ENCODE data around the gene CEP162. TPM values are rescaled to one million over a fixed set of nuclear protein-coding genes. Genes with fewer than 3 reads are reported as not detected.

Gene CEP162, protein sequence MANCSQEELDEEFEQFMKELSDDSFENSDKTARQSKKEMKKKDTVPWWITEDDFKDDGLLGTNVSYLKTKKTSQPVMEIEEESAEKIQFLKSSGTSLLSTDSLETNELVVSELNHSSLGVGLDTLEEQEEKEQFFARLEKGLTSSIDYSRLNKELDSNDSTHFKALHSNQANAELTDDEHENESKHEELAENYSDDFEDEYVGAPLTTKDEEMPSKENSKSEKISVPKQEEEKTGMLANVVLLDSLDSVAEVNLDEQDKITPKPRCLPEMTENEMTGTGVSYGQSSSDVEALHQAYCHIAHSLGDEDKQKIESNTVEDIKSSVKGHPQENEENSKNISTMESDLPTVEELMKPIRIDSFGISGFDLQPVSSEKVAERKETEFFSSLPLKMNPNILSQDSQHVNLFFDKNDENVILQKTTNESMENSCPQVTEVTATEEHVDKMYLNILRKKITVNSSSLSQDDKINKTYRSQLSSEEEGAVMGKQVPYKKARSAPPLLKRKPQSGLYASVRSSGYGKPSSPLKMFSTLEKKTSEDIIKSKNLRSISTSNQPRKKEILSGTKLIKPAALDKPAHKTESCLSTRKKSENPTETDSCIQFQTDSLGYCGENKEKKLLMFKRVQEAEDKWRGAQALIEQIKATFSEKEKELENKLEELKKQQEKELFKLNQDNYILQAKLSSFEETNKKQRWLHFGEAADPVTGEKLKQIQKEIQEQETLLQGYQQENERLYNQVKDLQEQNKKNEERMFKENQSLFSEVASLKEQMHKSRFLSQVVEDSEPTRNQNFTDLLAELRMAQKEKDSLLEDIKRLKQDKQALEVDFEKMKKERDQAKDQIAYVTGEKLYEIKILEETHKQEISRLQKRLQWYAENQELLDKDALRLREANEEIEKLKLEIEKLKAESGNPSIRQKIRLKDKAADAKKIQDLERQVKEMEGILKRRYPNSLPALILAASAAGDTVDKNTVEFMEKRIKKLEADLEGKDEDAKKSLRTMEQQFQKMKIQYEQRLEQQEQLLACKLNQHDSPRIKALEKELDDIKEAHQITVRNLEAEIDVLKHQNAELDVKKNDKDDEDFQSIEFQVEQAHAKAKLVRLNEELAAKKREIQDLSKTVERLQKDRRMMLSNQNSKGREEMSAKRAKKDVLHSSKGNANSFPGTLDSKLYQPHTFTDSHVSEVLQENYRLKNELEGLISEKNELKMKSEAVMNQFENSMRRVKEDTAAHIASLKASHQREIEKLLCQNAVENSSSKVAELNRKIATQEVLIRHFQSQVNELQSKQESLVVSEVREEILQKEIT (N-terminal part only)
- polyA plus RNA-seq (2012; ENCODE audit: low read depth, missing spikeins), result 2.7 TPM

DNA sequence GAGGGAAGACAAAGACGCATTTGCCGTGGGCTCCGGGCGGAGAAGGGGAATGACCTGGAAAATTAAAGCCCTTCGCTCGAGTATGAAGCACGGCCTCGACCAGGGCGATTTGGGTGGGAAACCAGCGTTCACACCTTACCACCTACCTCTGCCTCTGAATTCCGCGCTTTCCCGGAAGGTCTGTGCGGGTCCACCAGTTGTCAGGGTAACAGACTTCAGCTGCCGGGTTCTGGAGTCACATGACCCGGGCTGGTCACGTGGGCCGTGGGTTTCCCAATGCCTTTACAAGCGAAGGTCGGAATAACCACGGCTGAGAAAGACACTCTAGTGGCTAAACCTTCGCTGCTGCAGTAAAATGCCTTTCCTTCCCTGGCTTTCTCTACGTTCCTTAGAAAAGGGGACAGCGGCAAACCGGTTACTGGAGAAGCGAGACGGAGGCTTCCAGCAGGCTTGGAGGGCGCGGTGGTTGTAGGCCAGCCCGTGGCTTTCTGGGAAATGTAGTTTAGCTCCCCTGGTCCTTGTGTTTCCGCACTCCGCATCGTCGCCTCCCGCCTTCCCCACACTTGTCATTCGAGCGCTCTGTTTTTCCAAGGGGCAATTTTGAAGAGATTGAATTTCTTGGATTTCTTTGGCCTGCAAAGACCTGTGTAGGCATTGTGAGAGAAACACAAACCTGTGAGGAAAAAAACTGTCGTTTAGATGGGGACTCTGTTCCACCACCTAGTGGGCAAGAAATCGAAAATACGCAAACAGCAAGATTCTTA is at the start of gene CEP162:
Gene CEP162, minus strand, starts transcription at position 210 of the 764 bp plus-strand sequence. CDS start 1,250 bp downstream, outside the sequence.
- FAIRE-seq (peak; percentile 92), DNase-seq (ENCODE audit: insufficient read length, low spot score) (peak; percentile 47)
- TF ChIP-seq POU2F2 (IDR thresholded peaks at IDR 0.05; ENCODE audit: low read depth, low read length) (peak; percentile 8; the same call in 1 of the 2 replicates), PAX5 (IDR thresholded peaks at IDR 0.05; ENCODE audit: insufficient read depth, low read length, severe bottlenecking) (no peak)

DNA sequence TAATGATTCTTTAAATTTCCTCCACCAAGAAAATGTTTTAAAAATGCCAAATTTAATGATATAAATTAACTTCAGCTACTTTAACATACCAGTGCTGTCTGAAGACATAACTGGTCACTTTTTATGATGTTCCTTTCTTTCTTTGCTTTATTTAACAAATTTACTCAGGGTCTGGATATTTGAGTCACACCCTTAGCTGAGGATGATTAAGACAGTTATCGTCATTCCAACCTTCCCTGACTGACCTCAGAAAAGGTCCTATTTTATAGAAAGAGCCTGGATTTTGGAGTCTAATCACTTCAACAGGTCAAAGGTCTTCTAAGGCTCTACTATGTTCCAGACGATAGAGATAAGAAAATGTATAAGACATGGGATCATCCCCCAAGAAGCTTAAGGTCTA is 47.4 kb upstream of the CEP162 start:
- TF ChIP-seq POLR2A (IDR thresholded peaks at IDR 0.05; ENCODE audit: low read depth, low read length) (no peak), TAF1 (IDR thresholded peaks at IDR 0.05; ENCODE audit: low read depth, low read length) (no peak), SPI1 (IDR thresholded peaks at IDR 0.05; ENCODE audit: low read depth, low read length) (no peak), POLR2AphosphoS5 (IDR thresholded peaks at IDR 0.05; ENCODE audit: low read depth, low read length) (no peak), POU2F2 (IDR thresholded peaks at IDR 0.05; ENCODE audit: low read depth, low read length) (no peak), PAX5 (IDR thresholded peaks at IDR 0.05; ENCODE audit: insufficient read depth, low read length, severe bottlenecking) (no peak)
- no peak for DNase-seq (ENCODE audit: insufficient read length, low spot score)
- FAIRE-seq, result no peak

DNA sequence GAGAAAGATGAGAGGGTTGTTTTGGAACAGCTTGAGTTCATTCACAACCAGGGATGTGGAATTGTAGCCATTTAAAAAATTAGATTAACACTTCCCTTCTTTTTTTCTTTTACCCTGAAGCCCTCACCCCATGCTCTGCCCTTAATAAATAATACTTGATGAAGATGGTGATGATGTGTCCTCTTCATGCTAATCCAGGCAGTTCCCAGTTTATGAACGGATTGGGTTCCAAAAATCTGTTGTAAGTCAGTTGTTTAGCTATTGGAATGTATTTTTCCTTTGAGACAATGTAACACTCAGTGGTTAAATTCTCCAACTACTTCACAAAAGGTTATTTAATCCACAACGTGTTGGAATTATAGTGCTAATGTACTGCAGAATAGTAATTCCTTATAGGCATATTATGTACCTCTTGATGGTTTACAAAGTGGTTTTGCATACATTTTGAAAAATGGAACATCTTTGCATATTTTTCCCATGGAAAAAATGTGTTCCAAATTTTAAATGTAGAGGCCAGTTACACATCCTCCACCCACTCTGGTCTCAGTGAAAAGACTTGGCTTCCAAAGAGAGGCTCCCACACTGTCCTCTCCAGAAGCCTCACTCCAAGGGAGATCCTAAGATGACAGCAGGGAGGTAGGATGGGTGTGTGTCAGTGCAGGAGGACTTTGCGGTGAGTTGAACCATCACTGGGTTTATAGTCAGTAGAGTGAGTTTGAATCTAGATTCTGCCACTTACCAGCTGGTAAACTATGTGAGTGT is 45.8 kb upstream of the CEP162 start:
- no peak for TF ChIP-seq POLR2A (IDR thresholded peaks at IDR 0.05; ENCODE audit: low read depth, low read length)
- TF ChIP-seq TAF1 (IDR thresholded peaks at IDR 0.05; ENCODE audit: low read depth, low read length), result no peak
- no peak for TF ChIP-seq SPI1 (IDR thresholded peaks at IDR 0.05; ENCODE audit: low read depth, low read length)
- TF ChIP-seq POU2F2 (IDR thresholded peaks at IDR 0.05; ENCODE audit: low read depth, low read length), result no peak
- no peak for TF ChIP-seq POLR2AphosphoS5 (IDR thresholded peaks at IDR 0.05; ENCODE audit: low read depth, low read length)
- TF ChIP-seq PAX5 (IDR thresholded peaks at IDR 0.05; ENCODE audit: insufficient read depth, low read length, severe bottlenecking), result no peak
- DNase-seq (ENCODE audit: insufficient read length, low spot score), result no peak
- no peak for FAIRE-seq

DNA sequence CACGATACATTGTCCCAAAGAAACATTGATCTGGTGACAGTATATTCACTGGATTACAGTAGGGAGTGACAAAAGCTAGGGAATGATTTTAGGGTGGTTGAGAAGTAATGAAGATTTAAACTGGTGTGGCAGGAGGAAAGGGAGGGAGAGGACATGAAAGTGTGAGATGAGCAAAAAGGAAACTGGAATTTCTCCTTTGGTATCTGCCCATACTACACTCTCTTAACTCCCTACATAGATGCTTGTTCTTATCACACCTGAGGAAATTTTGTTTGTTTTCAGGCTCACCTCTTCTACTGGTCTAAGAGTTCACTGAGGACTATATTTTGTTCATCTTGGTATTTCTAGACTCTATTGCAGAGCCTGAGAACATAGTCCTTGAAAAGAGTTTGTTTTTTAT is 44.9 kb upstream of the CEP162 start:
- FAIRE-seq, result no peak
- no peak for TF ChIP-seq POU2F2 (IDR thresholded peaks at IDR 0.05; ENCODE audit: low read depth, low read length)
- TF ChIP-seq POLR2AphosphoS5 (IDR thresholded peaks at IDR 0.05; ENCODE audit: low read depth, low read length), result no peak
- DNase-seq (ENCODE audit: insufficient read length, low spot score), result no peak

DNA sequence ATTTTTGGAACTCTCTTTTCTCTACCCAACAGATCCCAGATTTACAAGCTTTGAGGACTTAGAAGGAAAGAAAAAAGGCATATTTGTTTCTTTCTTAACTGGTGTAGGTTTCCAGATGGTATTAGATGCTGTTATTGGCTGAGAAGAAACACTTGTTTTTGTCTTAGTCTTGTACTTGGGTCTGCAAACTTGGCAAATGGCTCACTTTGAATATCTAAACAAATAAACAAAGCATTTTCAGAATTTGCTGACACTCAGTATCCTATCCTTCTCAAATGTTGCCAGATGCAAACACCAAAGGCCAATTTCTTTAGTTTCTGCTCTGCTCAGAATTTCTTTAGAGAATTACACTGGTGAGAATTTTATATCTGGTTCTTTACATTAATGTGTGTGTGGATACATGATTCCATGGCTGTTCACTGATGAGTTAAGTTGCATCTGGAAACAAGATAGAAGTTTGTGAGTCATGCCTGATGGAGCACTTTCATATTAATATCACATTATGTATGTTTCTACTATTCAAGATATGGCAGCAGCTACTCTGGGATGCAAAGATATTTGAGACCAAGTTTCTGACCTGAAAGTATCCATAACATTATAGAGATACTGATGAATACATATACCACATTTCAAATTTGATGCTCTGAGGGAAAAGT is 43.7 kb upstream of the CEP162 start:
- TF ChIP-seq PAX5 (IDR thresholded peaks at IDR 0.05; ENCODE audit: insufficient read depth, low read length, severe bottlenecking) (no peak), SPI1 (IDR thresholded peaks at IDR 0.05; ENCODE audit: low read depth, low read length) (no peak), POLR2A (IDR thresholded peaks at IDR 0.05; ENCODE audit: low read depth, low read length) (no peak), POU2F2 (IDR thresholded peaks at IDR 0.05; ENCODE audit: low read depth, low read length) (no peak), POLR2AphosphoS5 (IDR thresholded peaks at IDR 0.05; ENCODE audit: low read depth, low read length) (no peak), TAF1 (IDR thresholded peaks at IDR 0.05; ENCODE audit: low read depth, low read length) (no peak)
- FAIRE-seq (no peak), DNase-seq (ENCODE audit: insufficient read length, low spot score) (no peak)

DNA sequence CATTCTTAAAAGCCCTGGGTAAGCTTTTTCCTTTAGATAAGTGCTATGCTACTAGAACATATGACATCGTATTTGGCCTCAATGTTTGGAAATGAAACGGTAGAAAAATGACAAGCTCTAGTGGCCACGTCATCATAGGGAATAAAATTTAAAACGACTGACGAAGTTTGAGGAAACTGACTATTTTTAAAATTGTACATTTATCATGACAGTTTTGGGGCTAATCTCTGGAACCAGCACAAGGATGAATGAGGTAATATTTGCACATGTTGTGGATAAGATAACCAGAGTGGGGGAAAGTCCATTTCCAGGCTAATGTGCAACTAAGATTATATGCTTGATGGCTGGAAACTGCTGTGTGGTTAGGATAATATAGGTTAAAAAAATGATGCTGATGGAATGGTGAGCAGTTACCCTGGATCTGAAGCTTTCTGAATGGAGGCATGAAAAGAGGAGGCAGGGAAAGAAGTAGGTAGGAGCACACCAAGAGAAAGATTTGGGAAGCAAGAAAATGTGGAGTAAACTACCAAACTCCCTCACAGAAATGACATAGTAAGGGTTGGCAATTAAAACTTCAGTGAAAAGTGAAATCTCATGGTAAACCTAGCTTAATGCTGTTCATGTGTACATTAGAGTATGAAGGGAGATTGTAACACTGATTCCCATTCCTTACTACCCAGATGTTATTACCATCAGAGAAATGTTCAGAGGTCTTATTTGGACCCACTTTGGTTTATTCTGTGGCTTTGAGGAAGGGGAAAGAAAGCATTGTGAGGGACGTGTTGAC is 42.7 kb upstream of the CEP162 start:
- no peak for DNase-seq (ENCODE audit: insufficient read length, low spot score)
- no peak for TF ChIP-seq POLR2AphosphoS5 (IDR thresholded peaks at IDR 0.05; ENCODE audit: low read depth, low read length)
- no peak for TF ChIP-seq TAF1 (IDR thresholded peaks at IDR 0.05; ENCODE audit: low read depth, low read length)
- no peak for TF ChIP-seq POLR2A (IDR thresholded peaks at IDR 0.05; ENCODE audit: low read depth, low read length)
- FAIRE-seq, result no peak

DNA sequence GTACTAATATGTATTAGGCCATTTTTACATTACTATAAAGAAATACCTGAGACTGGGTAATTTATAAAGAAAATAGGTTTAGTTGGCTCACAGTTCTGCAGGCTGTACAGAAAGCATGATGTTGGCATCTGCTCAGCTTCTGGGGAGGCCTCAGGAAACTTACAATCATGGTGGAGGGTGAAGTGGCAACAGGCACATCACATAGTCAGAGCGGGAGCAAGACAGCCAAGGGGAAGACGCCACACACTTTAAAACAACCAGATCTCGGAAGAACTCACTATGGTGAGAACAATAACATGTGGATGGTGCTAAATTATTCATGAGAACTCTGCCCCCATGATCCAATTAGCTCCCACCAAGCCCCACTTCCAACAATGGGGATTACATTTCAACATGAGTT is 41.3 kb upstream of the CEP162 start:
- TF ChIP-seq POLR2A (IDR thresholded peaks at IDR 0.05; ENCODE audit: low read depth, low read length), result no peak
- TF ChIP-seq POLR2AphosphoS5 (IDR thresholded peaks at IDR 0.05; ENCODE audit: low read depth, low read length), result no peak
- TF ChIP-seq POU2F2 (IDR thresholded peaks at IDR 0.05; ENCODE audit: low read depth, low read length), result no peak
- TF ChIP-seq PAX5 (IDR thresholded peaks at IDR 0.05; ENCODE audit: insufficient read depth, low read length, severe bottlenecking), result no peak
- TF ChIP-seq SPI1 (IDR thresholded peaks at IDR 0.05; ENCODE audit: low read depth, low read length), result no peak
- no peak for TF ChIP-seq TAF1 (IDR thresholded peaks at IDR 0.05; ENCODE audit: low read depth, low read length)

More for the DNA sequence above, 41.3 kb upstream of the CEP162 start:
- FAIRE-seq, result no peak
- DNase-seq (ENCODE audit: insufficient read length, low spot score), result no peak
